ENCODE results near the gene CAND2. TPM values are rescaled to one million over a fixed set of nuclear protein-coding genes. Genes with fewer than 3 reads are reported as not detected.

Gene CAND2
- total and polyA plus RNA-seq, 2 experiments from 2014 or later: 5.6 to 20.5 TPM

- Histone ChIP-seq H3F3A (replicated peaks; ENCODE audit: low read depth) (no peaks in the 10 kb centered on the region), H3K27ac (ENCODE audit: low read depth) (no peak overlapping the region), H3K79me2 (replicated peaks; ENCODE audit: insufficient read depth) (no peaks in the 10 kb centered on the region), H3K4me1 (ENCODE audit: insufficient read depth) (no peaks in the 10 kb centered on the region), H3K9me2 (ENCODE audit: insufficient read depth) (no peaks in the 10 kb centered on the region), H2AFZ (no peak overlapping the region), H3K27me3 (ENCODE audit: insufficient read depth) (peaks cover 8% of the 10 kb centered on the region; the same call in 1 of the 2 replicates), H3K4me2 (no peak overlapping the region), H3K36me3 (ENCODE audit: insufficient read depth) (no peaks in the 10 kb centered on the region), H3K4me3 (no peak overlapping the region), H4K20me1 (replicated peaks; ENCODE audit: insufficient read depth) (0 out of 2 replicates have a peak, but pooled peaks cover 3% of the 10 kb centered on the region)
- Mint-ChIP-seq H3K9me3 (peaks cover 5% of the 10 kb centered on the region; the same call in 1 of the 3 replicates), H3K36me3 (ENCODE audit: low read depth) (no peaks in the 10 kb centered on the region; the same call in 2 of the 3 replicates), H3K4me1 (peaks cover 7% of the 10 kb centered on the region), H3K27me3 (ENCODE audit: insufficient read depth, low read depth, poor library complexity) (peaks cover 8% of the 10 kb centered on the region), H3K27ac (no peak overlapping the region), H3K4me3 (no peak overlapping the region)
- TF ChIP-seq CREB1 (CRISPR knock-in tag; IDR thresholded peaks at IDR 0.05; ENCODE audit: low read depth) (no peak), NANOG (IDR thresholded peaks at IDR 0.05; ENCODE audit: borderline replicate concordance) (no peak), STAT1 (IDR thresholded peaks at IDR 0.05; ENCODE audit: unreplicated experiment) (no peak), ETS1 (IDR thresholded peaks at IDR 0.05) (no peak), EZH2phosphoT487 (IDR thresholded peaks at IDR 0.05; ENCODE audit: unreplicated experiment) (no peak), EZH2 (IDR thresholded peaks at IDR 0.05; ENCODE audit: low read depth, unreplicated experiment) (no peak), POLR2AphosphoS5 (IDR thresholded peaks at IDR 0.05; ENCODE audit: low read depth) (no peak), JUNB (IDR thresholded peaks at IDR 0.05; ENCODE audit: unreplicated experiment) (no peak), ZNF114 (CRISPR knock-in tag; IDR thresholded peaks at IDR 0.05) (no peak), ZNF331 (CRISPR knock-in tag; IDR thresholded peaks at IDR 0.05; ENCODE audit: low read depth) (no peak), ZNF462 (CRISPR knock-in tag; IDR thresholded peaks at IDR 0.05) (no peak), REST (IDR thresholded peaks at IDR 0.05; ENCODE audit: unreplicated experiment) (no peak)
- TF ChIP-seq, protein P1, sequence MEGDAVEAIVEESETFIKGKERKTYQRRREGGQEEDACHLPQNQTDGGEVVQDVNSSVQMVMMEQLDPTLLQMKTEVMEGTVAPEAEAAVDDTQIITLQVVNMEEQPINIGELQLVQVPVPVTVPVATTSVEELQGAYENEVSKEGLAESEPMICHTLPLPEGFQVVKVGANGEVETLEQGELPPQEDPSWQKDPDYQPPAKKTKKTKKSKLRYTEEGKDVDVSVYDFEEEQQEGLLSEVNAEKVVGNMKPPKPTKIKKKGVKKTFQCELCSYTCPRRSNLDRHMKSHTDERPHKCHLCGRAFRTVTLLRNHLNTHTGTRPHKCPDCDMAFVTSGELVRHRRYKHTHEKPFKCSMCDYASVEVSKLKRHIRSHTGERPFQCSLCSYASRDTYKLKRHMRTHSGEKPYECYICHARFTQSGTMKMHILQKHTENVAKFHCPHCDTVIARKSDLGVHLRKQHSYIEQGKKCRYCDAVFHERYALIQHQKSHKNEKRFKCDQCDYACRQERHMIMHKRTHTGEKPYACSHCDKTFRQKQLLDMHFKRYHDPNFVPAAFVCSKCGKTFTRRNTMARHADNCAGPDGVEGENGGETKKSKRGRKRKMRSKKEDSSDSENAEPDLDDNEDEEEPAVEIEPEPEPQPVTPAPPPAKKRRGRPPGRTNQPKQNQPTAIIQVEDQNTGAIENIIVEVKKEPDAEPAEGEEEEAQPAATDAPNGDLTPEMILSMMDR (conservative IDR thresholded peaks at IDR 0.05; ENCODE audit: low read depth in 2 of 2): no peak
- DNase-seq (ENCODE audit: low spot score): no peak
- peak; percentile 23 for ATAC-seq
Observed at GRCh38 chr3:12884186-12884680, 87.8 kb downstream of the CAND2 start.
